DND-41 (cell line): ENCODE measurements around the gene C1orf21.

Experiments used
- ATAC-seq: fragments of 200-7000 bp; cut with Tn5 transposase; 3 replicates; pipeline ENCODE4 v1.9.1; 2021; ENCODE audit warnings: low read depth; ENCODE audit not compliant: insufficient read depth
- DNase-seq: peaks from one replicate; pipeline ENCODE4 v3.0.0-alpha.2; 2020
- H2AFZ ChIP-seq: 2 replicates; pipeline ENCODE4 v1.6.0; 2012; ENCODE audit warnings: low read depth, low read length
- H3K27ac ChIP-seq: 2 replicates; pipeline ENCODE4 v1.5.1; 2012; ENCODE audit warnings: low read length, inconsistent platforms
- H3K27me3 ChIP-seq: fragments of 200-600 bp; sonication (generic); 2 replicates; pipeline ENCODE4 v1.6.0; 2012; ENCODE audit warnings: low read length, mild to moderate bottlenecking, inconsistent platforms; ENCODE audit not compliant: insufficient read depth, poor library complexity
- H3K36me3 ChIP-seq: 2 replicates; pipeline ENCODE4 v1.5.1; 2012; ENCODE audit warnings: low read length, inconsistent platforms; ENCODE audit not compliant: insufficient read depth
- H3K4me1 ChIP-seq: 2 replicates; pipeline ENCODE4 v1.5.1; 2012; ENCODE audit warnings: mild to moderate bottlenecking, low read length; ENCODE audit not compliant: insufficient read depth
- H3K4me2 ChIP-seq: 2 replicates; pipeline ENCODE4 v1.6.0; 2012; ENCODE audit warnings: mild to moderate bottlenecking, moderate library complexity, low read length, inconsistent platforms; ENCODE audit not compliant: insufficient read depth
- H3K4me3 ChIP-seq, 2 experiments: fragments of 200-600 bp in 1 of 2; shearing (Covaris generic) in 1 of 2; 2 replicates each; pipeline ENCODE4 v1.5.1; 2012 to 2016; ENCODE audit warnings: inconsistent platforms in 2 of 2, low read length in 2 of 2, mild to moderate bottlenecking in 2 of 2, low read depth in 1 of 2, moderate library complexity in 1 of 2
- H3K79me2 ChIP-seq: 2 replicates; pipeline ENCODE4 v1.6.0; 2012; ENCODE audit warnings: low read length, inconsistent platforms; ENCODE audit not compliant: insufficient read depth
- H3K9ac ChIP-seq: 2 replicates; pipeline ENCODE4 v1.6.0; 2012; ENCODE audit warnings: low read depth, mild to moderate bottlenecking, inconsistent platforms, low read length, moderate library complexity
- H3K9me3 ChIP-seq: 2 replicates; pipeline ENCODE4 v1.5.1; 2012; ENCODE audit warnings: low read length, moderate library complexity, mild to moderate bottlenecking, inconsistent platforms; ENCODE audit not compliant: insufficient read depth, severe bottlenecking
- H4K20me1 ChIP-seq: 2 replicates; pipeline ENCODE4 v1.6.0; 2012; ENCODE audit warnings: low read length; ENCODE audit not compliant: insufficient read depth
- EZH2 ChIP-seq: IDR thresholded peaks from 3 replicates; pipeline ENCODE4 v1.6.1; 2012; ENCODE audit warnings: borderline replicate concordance, low read depth, mild to moderate bottlenecking, moderate library complexity, low read length, inconsistent platforms; ENCODE audit not compliant: severe bottlenecking
- TF ChIP-seq, protein P1 (sequence below): IDR thresholded peaks from 2 replicates; pipeline ENCODE4 v1.5.1; 2012; ENCODE audit warnings: borderline replicate concordance, low read length, moderate library complexity, mild to moderate bottlenecking; ENCODE audit not compliant: poor library complexity, severe bottlenecking; ENCODE audit errors: extremely low read depth

C1orf21 gene

DNA sequence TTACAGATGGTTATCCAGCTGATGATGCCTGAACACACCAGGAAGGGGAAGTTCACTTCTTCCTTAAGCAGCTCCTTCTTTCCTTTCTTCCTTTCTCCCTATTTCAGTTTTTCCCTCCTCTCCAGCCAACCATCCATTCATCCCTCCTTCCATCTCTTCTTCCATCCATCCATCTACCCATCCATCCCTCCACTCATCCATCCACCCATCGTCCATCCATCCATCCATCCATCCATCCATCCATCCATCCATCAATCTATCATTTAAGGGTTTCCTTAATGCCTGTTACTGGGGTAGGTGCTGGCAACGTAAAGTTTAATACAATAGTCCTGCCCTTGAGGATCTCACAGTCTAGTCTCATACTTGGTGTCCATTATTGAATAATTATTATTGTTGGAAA lies 36.8 kb downstream of the C1orf21 start:
- no peaks in the 10 kb centered on the region for H4K20me1 ChIP-seq

DNA sequence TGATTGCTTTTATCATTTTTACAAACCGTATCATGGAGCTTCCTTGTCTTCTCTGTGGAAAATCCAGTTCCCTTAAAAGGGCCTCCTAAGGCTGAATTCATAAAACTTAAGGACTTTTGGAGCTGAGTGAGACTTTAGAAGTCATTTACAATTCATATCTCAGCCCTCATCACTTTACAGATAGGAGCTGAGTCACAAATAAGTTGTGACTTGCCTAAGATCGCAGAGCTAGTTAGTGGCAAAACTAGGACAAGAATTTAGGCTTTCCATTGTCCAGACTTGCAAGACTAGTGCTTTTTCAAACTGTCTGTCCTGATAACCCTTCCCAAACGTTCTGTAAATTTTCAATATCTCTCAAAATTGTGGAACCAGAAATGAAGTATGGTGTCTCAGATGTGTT lies 37.3 kb downstream of the C1orf21 start:
- no peak overlapping the region for H3K27ac ChIP-seq
- TF ChIP-seq, protein P1, sequence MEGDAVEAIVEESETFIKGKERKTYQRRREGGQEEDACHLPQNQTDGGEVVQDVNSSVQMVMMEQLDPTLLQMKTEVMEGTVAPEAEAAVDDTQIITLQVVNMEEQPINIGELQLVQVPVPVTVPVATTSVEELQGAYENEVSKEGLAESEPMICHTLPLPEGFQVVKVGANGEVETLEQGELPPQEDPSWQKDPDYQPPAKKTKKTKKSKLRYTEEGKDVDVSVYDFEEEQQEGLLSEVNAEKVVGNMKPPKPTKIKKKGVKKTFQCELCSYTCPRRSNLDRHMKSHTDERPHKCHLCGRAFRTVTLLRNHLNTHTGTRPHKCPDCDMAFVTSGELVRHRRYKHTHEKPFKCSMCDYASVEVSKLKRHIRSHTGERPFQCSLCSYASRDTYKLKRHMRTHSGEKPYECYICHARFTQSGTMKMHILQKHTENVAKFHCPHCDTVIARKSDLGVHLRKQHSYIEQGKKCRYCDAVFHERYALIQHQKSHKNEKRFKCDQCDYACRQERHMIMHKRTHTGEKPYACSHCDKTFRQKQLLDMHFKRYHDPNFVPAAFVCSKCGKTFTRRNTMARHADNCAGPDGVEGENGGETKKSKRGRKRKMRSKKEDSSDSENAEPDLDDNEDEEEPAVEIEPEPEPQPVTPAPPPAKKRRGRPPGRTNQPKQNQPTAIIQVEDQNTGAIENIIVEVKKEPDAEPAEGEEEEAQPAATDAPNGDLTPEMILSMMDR: no peak
- TF ChIP-seq EZH2: no peak
- no peaks in the 10 kb centered on the region for H3K27me3 ChIP-seq
- no peak overlapping the region for H2AFZ ChIP-seq
- H3K4me2 ChIP-seq: no peak overlapping the region
- H3K9me3 ChIP-seq: no peaks in the 10 kb centered on the region
- H3K4me3 ChIP-seq: no peak overlapping the region
- no peaks in the 10 kb centered on the region for H4K20me1 ChIP-seq
- no peaks in the 10 kb centered on the region for H3K36me3 ChIP-seq
- H3K79me2 ChIP-seq: no peaks in the 10 kb centered on the region
- ATAC-seq (no peak), DNase-seq (no peak)
- no peak overlapping the region for H3K9ac ChIP-seq
- H3K4me1 ChIP-seq: no peaks in the 10 kb centered on the region

More for the DNA sequence above, 36.8 kb downstream of the C1orf21 start:
- ATAC-seq: no peak
- no peaks in the 10 kb centered on the region for H3K27me3 ChIP-seq
- TF ChIP-seq EZH2: no peak
- TF ChIP-seq, protein P1: no peak
- no peaks in the 10 kb centered on the region for H3K79me2 ChIP-seq
- H3K4me2 ChIP-seq: no peak overlapping the region
- H3K9me3 ChIP-seq: no peaks in the 10 kb centered on the region
- no peak overlapping the region for H3K27ac ChIP-seq
- H2AFZ ChIP-seq: no peak overlapping the region
- H3K36me3 ChIP-seq: no peaks in the 10 kb centered on the region
- H3K4me3 ChIP-seq: no peak overlapping the region
- H3K4me1 ChIP-seq: no peaks in the 10 kb centered on the region
- no peak overlapping the region for H3K9ac ChIP-seq
- no peak for DNase-seq

DNA sequence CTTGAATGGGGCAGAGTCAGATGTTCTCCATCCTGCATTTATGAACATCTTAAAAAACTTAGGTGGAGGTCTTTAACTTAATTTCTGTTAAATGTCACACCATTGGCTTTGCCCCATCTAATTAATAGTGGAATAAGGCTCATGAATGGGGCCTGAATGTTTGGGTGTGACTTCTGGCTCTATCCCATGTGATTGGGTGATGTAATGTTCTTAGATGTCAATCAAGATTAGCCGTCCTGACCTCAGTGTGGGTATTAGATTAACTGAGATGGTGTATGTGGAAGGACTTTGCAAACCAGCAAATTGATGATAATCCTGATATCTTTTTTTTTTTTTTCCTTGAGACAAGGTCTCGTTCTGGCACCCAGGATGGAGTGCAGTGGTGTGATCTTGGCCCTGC lies 38.1 kb downstream of the C1orf21 start:
- Histone ChIP-seq H3K27me3 (no peaks in the 10 kb centered on the region), H3K27ac (no peak overlapping the region), H3K9me3 (no peaks in the 10 kb centered on the region), H3K9ac (no peak overlapping the region), H3K79me2 (no peaks in the 10 kb centered on the region), H3K36me3 (no peaks in the 10 kb centered on the region), H3K4me2 (no peak overlapping the region), H3K4me1 (no peaks in the 10 kb centered on the region), H2AFZ (no peak overlapping the region), H4K20me1 (no peaks in the 10 kb centered on the region), H3K4me3 (no peak overlapping the region)
- DNase-seq (no peak), ATAC-seq (no peak)
- TF ChIP-seq EZH2: no peak
- TF ChIP-seq, protein P1: no peak
